Mucosa of stomach (tissue), 1 donor: Measurements from ENCODE around the gene INO80D.
"Not testable (repeated sequence)": the region's sequence is repeated elsewhere in the genome, so short reads cannot be mapped to it uniquely, and the experiment has no call there.

Source experiments
- H3K27me3 ChIP-seq: one replicate; pipeline ENCODE4 v1.7.0; 2013; ENCODE audit warnings: mild to moderate bottlenecking, low read length; ENCODE audit not compliant: control insufficient read depth, insufficient read depth
- H3K36me3 ChIP-seq: one replicate; pipeline ENCODE4 v1.7.0; 2013; ENCODE audit warnings: low read length; ENCODE audit not compliant: control insufficient read depth, insufficient read depth
- H3K4me1 ChIP-seq: one replicate; pipeline ENCODE4 v1.7.0; 2013; ENCODE audit warnings: mild to moderate bottlenecking, low read length; ENCODE audit not compliant: control insufficient read depth, insufficient read depth
- H3K4me3 ChIP-seq: one replicate; pipeline ENCODE4 v1.7.0; 2013; ENCODE audit warnings: low read length
- H3K9ac ChIP-seq: one replicate; pipeline ENCODE4 v1.7.0; 2013; ENCODE audit warnings: mild to moderate bottlenecking, low read length, moderate library complexity
- H3K9me3 ChIP-seq: one replicate; pipeline ENCODE4 v1.7.0; 2013; ENCODE audit warnings: mild to moderate bottlenecking, low read length, moderate library complexity; ENCODE audit not compliant: control insufficient read depth
- donor health status: Pancreatic carcinoma.

Gene INO80D

DNA sequence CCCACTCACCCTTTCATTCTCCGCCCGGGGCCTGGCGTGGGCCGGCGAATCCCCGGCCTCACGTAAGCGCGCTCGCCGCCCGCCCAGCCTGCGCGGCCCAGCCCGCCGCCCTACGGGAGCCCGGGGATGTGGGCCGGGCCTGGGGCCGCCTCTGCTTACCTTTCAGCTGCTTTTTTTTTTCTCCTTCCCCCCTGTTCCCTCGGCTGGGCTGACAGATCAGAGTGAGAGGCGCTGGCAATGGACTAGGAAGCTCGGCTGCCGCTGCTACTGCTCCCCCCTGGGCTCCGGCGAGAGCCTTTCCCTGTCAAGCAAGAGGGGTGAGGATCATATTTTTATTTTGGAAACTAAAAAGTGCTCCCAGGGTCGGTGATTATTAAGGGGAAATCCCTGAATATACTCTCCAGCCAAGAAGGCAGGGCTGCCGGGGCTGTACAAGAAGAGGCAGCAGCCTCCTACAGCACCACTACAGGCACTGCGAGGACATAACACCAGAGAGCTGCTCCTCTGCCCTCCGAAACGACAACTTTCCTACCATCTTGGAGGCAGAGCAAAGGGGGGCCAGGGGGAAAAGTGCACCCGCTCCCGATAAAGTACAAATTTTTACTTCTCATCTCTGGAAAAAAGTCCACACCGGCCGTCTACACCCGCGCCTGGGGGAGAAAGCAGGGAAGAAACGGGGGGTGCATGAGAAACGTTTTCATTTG is at the start of gene INO80D:
Gene INO80D (minus strand): TSS at position 433 of the 704 bp plus-strand sequence. CDS start 23,158 bp downstream, outside the sequence.
- Histone ChIP-seq H3K9me3 (no peaks in the 10 kb centered on the region), H3K9ac (peak within 1 kb of the TSS; percentile 98), H3K36me3 (no peaks in the 10 kb centered on the region), H3K4me1 (no peaks in the 10 kb centered on the region), H3K27me3 (no peaks in the 10 kb centered on the region), H3K4me3 (peak within 1 kb of the TSS; percentile 98)

GRCh38 chr2:206127656-206128055 is 41.7 kb upstream of the INO80D start:
- H3K9me3 ChIP-seq: no peaks in the 10 kb centered on the region
- no peaks in the 10 kb centered on the region for H3K27me3 ChIP-seq
- H3K9ac ChIP-seq: no peak overlapping the region
- no peaks in the 10 kb centered on the region for H3K36me3 ChIP-seq
- H3K4me1 ChIP-seq: no peaks in the 10 kb centered on the region
- H3K4me3 ChIP-seq: no peak overlapping the region

- H3K4me1 ChIP-seq: no peaks in the 10 kb centered on the region
- no peak overlapping the region for H3K9ac ChIP-seq
- no peak overlapping the region for H3K4me3 ChIP-seq
- no peaks in the 10 kb centered on the region for H3K27me3 ChIP-seq
- no peaks in the 10 kb centered on the region for H3K9me3 ChIP-seq
- H3K36me3 ChIP-seq: no peaks in the 10 kb centered on the region
Measured at GRCh38 chr2:206125901-206126300, 39.9 kb upstream of the INO80D start.

DNA sequence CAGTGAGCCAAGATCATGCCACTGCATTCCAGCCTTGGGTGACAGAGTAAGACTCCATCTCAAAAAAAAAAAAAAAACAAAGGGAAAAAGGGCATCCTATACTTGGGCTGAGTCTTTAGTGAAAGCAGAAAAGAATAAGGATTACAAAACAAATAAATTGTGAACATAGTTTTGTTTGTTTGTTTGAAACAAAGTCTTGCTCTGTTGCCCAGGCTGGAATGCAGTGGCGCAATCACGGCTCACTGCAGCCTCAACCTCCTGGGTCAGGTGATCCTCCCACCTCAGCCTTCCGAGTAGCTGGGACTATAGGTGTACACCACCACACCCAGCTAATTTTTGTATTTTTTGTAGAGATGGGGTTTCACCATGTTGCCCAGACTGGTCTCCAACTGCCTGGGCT is 36.6 kb upstream of the INO80D start:
- not testable (repeated sequence) for H3K27me3 ChIP-seq, H3K4me1 ChIP-seq, H3K4me3 ChIP-seq, H3K9me3 ChIP-seq, H3K36me3 ChIP-seq, H3K9ac ChIP-seq

- no peak overlapping the region for H3K4me3 ChIP-seq
- no peaks in the 10 kb centered on the region for H3K36me3 ChIP-seq
- H3K9ac ChIP-seq: no peak overlapping the region
- H3K27me3 ChIP-seq: no peaks in the 10 kb centered on the region
- H3K9me3 ChIP-seq: no peaks in the 10 kb centered on the region
- peaks cover 5% of the 10 kb centered on the region for H3K4me1 ChIP-seq
Measured at GRCh38 chr2:206116278-206116677, 30.3 kb upstream of the INO80D start.

- Histone ChIP-seq H3K9me3 (no peaks in the 10 kb centered on the region), H3K27me3 (no peaks in the 10 kb centered on the region), H3K9ac (no peak overlapping the region), H3K36me3 (no peaks in the 10 kb centered on the region), H3K4me1 (peaks cover 5% of the 10 kb centered on the region), H3K4me3 (no peak overlapping the region)
Measured at GRCh38 chr2:206115026-206115578, 29.1 kb upstream of the INO80D start.

GRCh38 chr2:206112846-206113547 is 27.0 kb upstream of the INO80D start:
- Histone ChIP-seq H3K27me3 (no peaks in the 10 kb centered on the region), H3K36me3 (no peaks in the 10 kb centered on the region), H3K9ac (no peak overlapping the region), H3K4me3 (no peak overlapping the region), H3K4me1 (peaks cover 5% of the 10 kb centered on the region), H3K9me3 (no peaks in the 10 kb centered on the region)

GRCh38 chr2:206112108-206112507 is 26.1 kb upstream of the INO80D start:
- H3K36me3 ChIP-seq: no peaks in the 10 kb centered on the region
- no peak overlapping the region for H3K9ac ChIP-seq
- no peaks in the 10 kb centered on the region for H3K27me3 ChIP-seq
- H3K9me3 ChIP-seq: no peaks in the 10 kb centered on the region
- H3K4me3 ChIP-seq: no peak overlapping the region
- H3K4me1 ChIP-seq: peaks cover 5% of the 10 kb centered on the region

- no peaks in the 10 kb centered on the region for H3K9me3 ChIP-seq
- no peak overlapping the region for H3K9ac ChIP-seq
- no peaks in the 10 kb centered on the region for H3K27me3 ChIP-seq
- no peak overlapping the region for H3K4me3 ChIP-seq
- no peaks in the 10 kb centered on the region for H3K4me1 ChIP-seq
- no peaks in the 10 kb centered on the region for H3K36me3 ChIP-seq
Measured at GRCh38 chr2:206108713-206109112, 22.7 kb upstream of the INO80D start.

- Histone ChIP-seq H3K9me3 (no peaks in the 10 kb centered on the region), H3K9ac (no peak overlapping the region), H3K4me1 (no peaks in the 10 kb centered on the region), H3K4me3 (no peak overlapping the region), H3K36me3 (no peaks in the 10 kb centered on the region), H3K27me3 (no peaks in the 10 kb centered on the region)
Measured at GRCh38 chr2:206105541-206105940, 19.6 kb upstream of the INO80D start.

DNA sequence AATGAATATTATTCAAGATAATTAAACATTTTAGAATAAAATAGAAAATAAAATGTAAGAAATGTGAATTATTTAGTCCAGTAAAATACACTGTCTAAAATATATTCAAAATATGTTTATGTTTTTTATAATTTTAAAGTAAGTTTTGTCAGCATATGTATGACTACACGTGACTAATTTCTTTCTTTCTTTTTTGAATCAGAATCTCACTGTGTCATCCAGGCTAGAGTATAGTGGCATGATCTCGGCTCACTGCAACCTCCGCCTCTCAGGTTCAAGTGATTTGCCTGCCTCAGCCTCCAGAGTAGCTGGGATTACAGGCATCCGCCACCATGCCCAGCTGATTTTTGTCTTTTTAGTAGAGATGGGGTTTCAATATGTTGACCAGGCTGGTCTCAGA is 19.1 kb upstream of the INO80D start:
- Histone ChIP-seq H3K27me3 (no peaks in the 10 kb centered on the region), H3K4me3 (no peak overlapping the region), H3K9ac (no peak overlapping the region), H3K36me3 (no peaks in the 10 kb centered on the region), H3K4me1 (no peaks in the 10 kb centered on the region), H3K9me3 (no peaks in the 10 kb centered on the region)

- H3K4me1 ChIP-seq, H3K9ac ChIP-seq, H3K27me3 ChIP-seq, H3K4me3 ChIP-seq, H3K9me3 ChIP-seq, H3K36me3 ChIP-seq: not testable (repeated sequence)
Measured at GRCh38 chr2:206098872-206099271, 12.9 kb upstream of the INO80D start.
